ENCODE data around the gene MMRN2.

The MMRN2 gene

DNA sequence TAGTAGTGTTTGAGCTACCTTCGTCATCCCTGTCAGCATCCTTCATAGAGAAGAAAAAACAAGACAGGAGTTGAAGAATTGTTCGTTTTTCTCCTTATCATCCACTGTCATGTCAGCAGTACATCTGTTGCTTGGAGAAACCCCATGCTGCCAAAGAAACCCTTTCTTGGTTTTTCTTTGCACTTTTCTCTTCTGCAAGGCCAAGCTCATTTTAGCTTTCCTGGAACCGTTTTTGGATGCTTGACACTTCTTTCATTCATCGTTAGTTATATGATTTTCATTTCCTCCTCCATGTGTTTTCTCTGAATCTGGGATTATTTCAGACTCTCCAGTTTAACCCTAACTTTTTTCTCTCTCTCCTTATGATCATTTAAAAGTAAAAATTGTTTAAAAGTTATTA, 58.9 kb downstream of the MMRN2 start:
- TF ChIP-seq, protein P1, sequence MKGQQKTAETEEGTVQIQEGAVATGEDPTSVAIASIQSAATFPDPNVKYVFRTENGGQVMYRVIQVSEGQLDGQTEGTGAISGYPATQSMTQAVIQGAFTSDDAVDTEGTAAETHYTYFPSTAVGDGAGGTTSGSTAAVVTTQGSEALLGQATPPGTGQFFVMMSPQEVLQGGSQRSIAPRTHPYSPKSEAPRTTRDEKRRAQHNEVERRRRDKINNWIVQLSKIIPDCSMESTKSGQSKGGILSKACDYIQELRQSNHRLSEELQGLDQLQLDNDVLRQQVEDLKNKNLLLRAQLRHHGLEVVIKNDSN (IDR thresholded peaks at IDR 0.05) = no peak

DNA sequence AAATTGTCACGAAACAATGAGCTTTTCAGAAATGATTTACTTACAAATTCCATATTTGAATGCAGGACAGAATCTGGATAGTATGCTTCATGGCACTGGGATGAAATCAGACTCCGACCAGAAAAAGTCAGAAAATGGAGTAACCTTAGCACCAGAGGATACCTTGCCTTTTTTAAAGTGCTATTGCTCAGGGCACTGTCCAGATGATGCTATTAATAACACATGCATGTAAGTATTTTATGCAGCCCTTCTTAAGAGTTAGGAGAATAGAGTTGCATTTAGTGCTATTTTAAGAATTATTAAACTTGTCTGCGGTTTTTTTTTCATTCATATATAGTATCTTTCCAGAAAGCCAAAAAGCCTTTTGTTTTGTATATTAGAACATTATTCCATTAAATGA, 67.4 kb downstream of the MMRN2 start:
- no peak for TF ChIP-seq RAD21 (IDR thresholded peaks at IDR 0.05; ENCODE audit: low read depth)
- TF ChIP-seq YY1 (IDR thresholded peaks at IDR 0.05; ENCODE audit: low read depth) = no peak
- TF ChIP-seq FOXM1 (IDR thresholded peaks at IDR 0.05; ENCODE audit: borderline replicate concordance, low read depth) = no peak

DNA sequence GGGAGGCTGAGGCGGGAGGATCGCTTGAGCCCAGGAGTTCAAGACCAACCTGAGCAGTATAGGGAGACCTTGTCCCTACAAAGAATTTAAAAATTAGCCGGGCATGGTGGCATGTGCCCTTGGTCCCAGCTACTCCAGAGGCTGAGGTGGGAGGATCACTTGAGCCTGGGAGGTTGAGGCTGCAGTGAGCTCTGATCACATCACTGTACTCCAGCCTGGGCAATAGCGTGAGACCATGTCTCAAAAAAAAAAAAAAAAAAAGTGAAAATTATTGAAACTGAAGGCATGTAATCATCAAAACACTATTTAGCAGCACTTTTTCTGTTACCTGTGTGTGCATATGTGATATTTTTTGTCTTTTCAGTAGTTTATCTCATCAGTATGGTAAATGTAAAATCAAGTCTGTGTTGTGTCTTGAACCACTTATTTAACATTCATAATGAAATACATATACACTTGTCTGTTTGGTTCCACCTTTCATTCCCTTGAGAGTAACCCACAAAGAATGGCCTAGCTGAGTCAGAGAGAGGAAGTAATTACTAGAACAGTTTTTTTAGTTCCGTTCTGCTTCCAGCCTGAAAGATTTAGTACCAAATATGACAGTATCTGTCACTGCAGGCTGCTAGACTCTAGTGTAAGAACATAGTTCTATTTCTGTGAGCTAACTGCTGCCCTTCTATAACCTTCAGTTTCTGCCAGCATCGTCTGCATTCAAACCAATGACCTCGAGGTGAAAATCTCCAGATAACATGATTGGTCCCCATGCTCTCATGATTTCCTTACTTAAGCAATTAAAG, 68.6 kb downstream of the MMRN2 start:
- no peak for TF ChIP-seq CEBPB (IDR thresholded peaks at IDR 0.05)
- TF ChIP-seq TEAD4 (IDR thresholded peaks at IDR 0.05) = no peak
- TF ChIP-seq YY1 (IDR thresholded peaks at IDR 0.05; ENCODE audit: low read depth) = no peak
- no peak for TF ChIP-seq TCF12 (IDR thresholded peaks at IDR 0.05; ENCODE audit: low read depth)
- TF ChIP-seq FOXM1 (IDR thresholded peaks at IDR 0.05; ENCODE audit: borderline replicate concordance, low read depth) = no peak
- TF ChIP-seq, protein P2, sequence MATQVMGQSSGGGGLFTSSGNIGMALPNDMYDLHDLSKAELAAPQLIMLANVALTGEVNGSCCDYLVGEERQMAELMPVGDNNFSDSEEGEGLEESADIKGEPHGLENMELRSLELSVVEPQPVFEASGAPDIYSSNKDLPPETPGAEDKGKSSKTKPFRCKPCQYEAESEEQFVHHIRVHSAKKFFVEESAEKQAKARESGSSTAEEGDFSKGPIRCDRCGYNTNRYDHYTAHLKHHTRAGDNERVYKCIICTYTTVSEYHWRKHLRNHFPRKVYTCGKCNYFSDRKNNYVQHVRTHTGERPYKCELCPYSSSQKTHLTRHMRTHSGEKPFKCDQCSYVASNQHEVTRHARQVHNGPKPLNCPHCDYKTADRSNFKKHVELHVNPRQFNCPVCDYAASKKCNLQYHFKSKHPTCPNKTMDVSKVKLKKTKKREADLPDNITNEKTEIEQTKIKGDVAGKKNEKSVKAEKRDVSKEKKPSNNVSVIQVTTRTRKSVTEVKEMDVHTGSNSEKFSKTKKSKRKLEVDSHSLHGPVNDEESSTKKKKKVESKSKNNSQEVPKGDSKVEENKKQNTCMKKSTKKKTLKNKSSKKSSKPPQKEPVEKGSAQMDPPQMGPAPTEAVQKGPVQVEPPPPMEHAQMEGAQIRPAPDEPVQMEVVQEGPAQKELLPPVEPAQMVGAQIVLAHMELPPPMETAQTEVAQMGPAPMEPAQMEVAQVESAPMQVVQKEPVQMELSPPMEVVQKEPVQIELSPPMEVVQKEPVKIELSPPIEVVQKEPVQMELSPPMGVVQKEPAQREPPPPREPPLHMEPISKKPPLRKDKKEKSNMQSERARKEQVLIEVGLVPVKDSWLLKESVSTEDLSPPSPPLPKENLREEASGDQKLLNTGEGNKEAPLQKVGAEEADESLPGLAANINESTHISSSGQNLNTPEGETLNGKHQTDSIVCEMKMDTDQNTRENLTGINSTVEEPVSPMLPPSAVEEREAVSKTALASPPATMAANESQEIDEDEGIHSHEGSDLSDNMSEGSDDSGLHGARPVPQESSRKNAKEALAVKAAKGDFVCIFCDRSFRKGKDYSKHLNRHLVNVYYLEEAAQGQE (IDR thresholded peaks at IDR 0.05; ENCODE audit: low read depth) = no peak
- TF ChIP-seq EP300 (IDR thresholded peaks at IDR 0.05; ENCODE audit: borderline replicate concordance) = no peak
- no peak for TF ChIP-seq ZBTB7A (IDR thresholded peaks at IDR 0.05; ENCODE audit: low read depth)
- no peak for TF ChIP-seq CREB1 (IDR thresholded peaks at IDR 0.05; ENCODE audit: low read depth)
- no peak for TF ChIP-seq TAF1 (IDR thresholded peaks at IDR 0.05; ENCODE audit: low read depth)
- TF ChIP-seq NFIC (IDR thresholded peaks at IDR 0.05) = no peak
- TF ChIP-seq EGR1 (IDR thresholded peaks at IDR 0.05) = no peak
- no peak for TF ChIP-seq RAD21 (IDR thresholded peaks at IDR 0.05; ENCODE audit: low read depth)
- TF ChIP-seq, protein P1 (IDR thresholded peaks at IDR 0.05) = no peak
- TF ChIP-seq, protein P3, sequence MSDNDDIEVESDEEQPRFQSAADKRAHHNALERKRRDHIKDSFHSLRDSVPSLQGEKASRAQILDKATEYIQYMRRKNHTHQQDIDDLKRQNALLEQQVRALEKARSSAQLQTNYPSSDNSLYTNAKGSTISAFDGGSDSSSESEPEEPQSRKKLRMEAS (IDR thresholded peaks at IDR 0.05) = no peak

Data from Ishikawa (cell line).